H1 (cell line): ENCODE results near the gene ALOX5. TPM values are rescaled to one million over a fixed set of nuclear protein-coding genes. Genes with fewer than 3 reads are reported as not detected.

Source experiments
- CTCF ChIA-PET: fragments of 300-600 bp; sonication (Branson Sonifier 250); formaldehyde crosslinking; loops from one replicate; lab custom pipeline; 2021; ENCODE audit not compliant: partially characterized antibody; lab: Charles Lee
- POLR2A ChIA-PET: fragments of 300-600 bp; sonication (Branson Sonifier 250); formaldehyde crosslinking; loops from one replicate; lab custom pipeline; 2021; ENCODE audit warnings: inconsistent platforms; ENCODE audit not compliant: partially characterized antibody; lab: Charles Lee
- DNase-seq, 2 experiments: peaks; one replicate each; pipeline versions ENCODE4 v3.0.0 to v3.0.0-alpha.2; 2010 to 2022; ENCODE audit warnings: low spot score in 2 of 2, low read depth in 1 of 2, mixed read lengths in 1 of 2
- FAIRE-seq: peaks from 2 replicates; lab custom pipeline; 2011; peaks lifted over from hg19 to GRCh38; lab: Jason Lieb, UNC
- H2AFZ ChIP-seq: 2 replicates; pipeline ENCODE4 v1.8.1; 2012; ENCODE audit warnings: low read length, inconsistent platforms
- H2AK5ac ChIP-seq: 2 replicates; pipeline ENCODE4 v1.6.1; 2013; ENCODE audit warnings: low read depth, low read length
- H2BK120ac ChIP-seq: replicated peaks from 2 replicates; pipeline ENCODE3; 2013; ENCODE audit warnings: low read depth, low read length, inconsistent platforms
- H2BK12ac ChIP-seq: 2 replicates; pipeline ENCODE4 v1.6.1; 2013; ENCODE audit warnings: low read depth, low read length
- H2BK15ac ChIP-seq: 2 replicates; pipeline ENCODE4 v1.6.1; 2013; ENCODE audit warnings: low read length
- H2BK20ac ChIP-seq: 2 replicates; pipeline ENCODE4 v1.6.1; 2013; ENCODE audit warnings: low read length
- H2BK5ac ChIP-seq: 2 replicates; pipeline ENCODE4 v1.6.1; 2013; ENCODE audit warnings: low read depth, low read length
- H3K14ac ChIP-seq: 2 replicates; pipeline ENCODE4 v1.6.1; 2013; ENCODE audit warnings: inconsistent platforms; ENCODE audit not compliant: insufficient read length
- H3K18ac ChIP-seq: 2 replicates; pipeline ENCODE4 v1.6.1; 2013; ENCODE audit warnings: low read length; ENCODE audit errors: extremely low read depth
- H3K23ac ChIP-seq: 2 replicates; pipeline ENCODE4 v1.6.1; 2013; ENCODE audit warnings: inconsistent platforms; ENCODE audit not compliant: insufficient read length
- H3K23me2 ChIP-seq: 2 replicates; pipeline ENCODE4 v1.6.1; 2013; ENCODE audit warnings: low read depth, low read length
- H3K27ac ChIP-seq: 2 replicates; pipeline ENCODE4 v1.6.1; 2011; ENCODE audit warnings: low read depth, low read length, inconsistent platforms
- H3K27me3 ChIP-seq, 4 experiments: replicated peaks in 1 of 4; 1 replicate in 1 of 4; 2 replicates in 3 of 4; pipeline versions ENCODE4 v1.6.1 to v1.8.1; 2011 to 2013; ENCODE audit warnings: low read length in 3 of 4, mild to moderate bottlenecking in 3 of 4, inconsistent platforms in 2 of 4, mixed read lengths in 2 of 4, moderate library complexity in 1 of 4; ENCODE audit not compliant: control insufficient read depth in 3 of 4, insufficient read depth in 3 of 4; ENCODE audit errors: extremely low read depth in 1 of 4
- H3K36me3 ChIP-seq, 4 experiments: 2 replicates each; pipeline versions ENCODE4 v1.6.1 to v1.8.1; 2011 to 2013; ENCODE audit warnings: mild to moderate bottlenecking in 4 of 4, low read length in 3 of 4, moderate library complexity in 2 of 4, control low read depth in 1 of 4, inconsistent platforms in 1 of 4; ENCODE audit not compliant: insufficient read depth in 4 of 4, control insufficient read depth in 2 of 4
- H3K4ac ChIP-seq: replicated peaks from 2 replicates; pipeline ENCODE3; 2013; ENCODE audit warnings: low read length, low read depth, mixed read lengths, inconsistent platforms; ENCODE audit not compliant: insufficient read length
- H3K4me1 ChIP-seq, 4 experiments: replicated peaks in 1 of 4; 1 replicate in 1 of 4; 2 replicates in 3 of 4; pipeline versions ENCODE4 v1.6.1 to v1.8.1; 2011 to 2013; ENCODE audit warnings: low read length in 3 of 4, inconsistent platforms in 2 of 4, mixed read lengths in 1 of 4; ENCODE audit not compliant: insufficient read depth in 4 of 4, control insufficient read depth in 3 of 4
- H3K4me2 ChIP-seq, 2 experiments: 2 replicates each; pipeline versions ENCODE4 v1.6.1 to v1.8.1; 2011 to 2013; ENCODE audit warnings: low read depth in 2 of 2, low read length in 2 of 2, control low read depth in 1 of 2, inconsistent platforms in 1 of 2, mild to moderate bottlenecking in 1 of 2; ENCODE audit not compliant: insufficient read depth in 1 of 2
- H3K4me3 ChIP-seq, 4 experiments: fragments of 200-600, 300-600 bp in 1 of 4; sonication (generic), shearing (Covaris generic), sonication (Bioruptor Twin) in 1 of 4; 2 replicates each; pipeline versions ENCODE4 v1.5.1 to v1.8.1; 2011 to 2016; ENCODE audit warnings: low read length in 4 of 4, low read depth in 3 of 4, control low read depth in 2 of 4, inconsistent platforms in 2 of 4, mild to moderate bottlenecking in 2 of 4, mixed read lengths in 1 of 4, moderate library complexity in 1 of 4; ENCODE audit not compliant: insufficient read depth in 2 of 4; ENCODE audit errors: extremely low read depth in 1 of 4
- H3K56ac ChIP-seq: replicated peaks from 2 replicates; pipeline ENCODE3; 2013; ENCODE audit warnings: low read depth, mild to moderate bottlenecking, mixed read lengths, low read length, inconsistent platforms; ENCODE audit not compliant: insufficient read length
- H3K79me1 ChIP-seq: 2 replicates; pipeline ENCODE4 v1.6.1; 2013; ENCODE audit warnings: low read depth, low read length, control low read depth
- H3K79me2 ChIP-seq, 2 experiments: 2 replicates each; pipeline versions ENCODE4 v1.6.1 to v1.8.1; 2012 to 2013; ENCODE audit warnings: low read length in 2 of 2, mild to moderate bottlenecking in 2 of 2, inconsistent platforms in 1 of 2; ENCODE audit not compliant: insufficient read depth in 2 of 2, control insufficient read depth in 1 of 2
- H3K9ac ChIP-seq, 4 experiments: replicated peaks in 1 of 4; 1 replicate in 1 of 4; 2 replicates in 3 of 4; pipeline versions ENCODE4 v1.6.1 to v1.8.1; 2011 to 2013; ENCODE audit warnings: low read depth in 3 of 4, low read length in 3 of 4, control low read depth in 2 of 4, mild to moderate bottlenecking in 2 of 4, moderate library complexity in 2 of 4, inconsistent platforms in 1 of 4; ENCODE audit errors: extremely low read depth in 1 of 4
- H3K9me3 ChIP-seq, 2 experiments: 2 replicates each; pipeline versions ENCODE4 v1.6.1 to v1.8.1; 2012 to 2013; ENCODE audit warnings: mild to moderate bottlenecking in 2 of 2, moderate library complexity in 2 of 2, control low read depth in 1 of 2, inconsistent platforms in 1 of 2, low read depth in 1 of 2, low read length in 1 of 2, mixed read lengths in 1 of 2; ENCODE audit not compliant: insufficient read depth in 2 of 2
- H4K20me1 ChIP-seq, 2 experiments: replicated peaks in 1 of 2; 2 replicates each; pipeline versions ENCODE3 to v1.8.1; 2011 to 2013; ENCODE audit warnings: inconsistent platforms in 2 of 2, low read length in 2 of 2, mild to moderate bottlenecking in 1 of 2; ENCODE audit not compliant: insufficient read depth in 2 of 2, control insufficient read depth in 1 of 2
- H4K5ac ChIP-seq: 2 replicates; pipeline ENCODE4 v1.6.1; 2013; ENCODE audit warnings: low read length, low read depth, mixed read lengths, inconsistent platforms; ENCODE audit not compliant: insufficient read length
- H4K8ac ChIP-seq: 2 replicates; pipeline ENCODE4 v1.8.0; 2013; ENCODE audit warnings: mild to moderate bottlenecking, moderate library complexity, low read length, inconsistent platforms; ENCODE audit not compliant: insufficient read depth; ENCODE audit errors: extremely low read depth
- H4K91ac ChIP-seq: replicated peaks from 2 replicates; pipeline ENCODE3; 2013; ENCODE audit warnings: low read length, mixed read lengths, inconsistent platforms; ENCODE audit not compliant: insufficient read length
- CTBP2 ChIP-seq: IDR thresholded peaks from 2 replicates; pipeline ENCODE4 v1.7.0; 2011; ENCODE audit warnings: borderline replicate concordance, mild to moderate bottlenecking, moderate library complexity, mixed read lengths, low read length; ENCODE audit not compliant: insufficient read depth, insufficient read length
- SIRT6 ChIP-seq: IDR thresholded peaks from one replicate; pipeline ENCODE4 v1.7.1; 2012; ENCODE audit warnings: low read length, inconsistent platforms
- WGBS, 2 experiments: shearing (Covaris generic) in 1 of 2; methylation state at CpG; one replicate each; pipeline versions ENCODE4 v1.1.6 to v1.1.7; 2013 to 2015; ENCODE audit warnings: low lambda C conversion rate in 2 of 2, mixed read lengths in 2 of 2, inconsistent platforms in 1 of 2, low coverage in 1 of 2, missing lambda C conversion rate in 1 of 2; ENCODE audit not compliant: insufficient replicate concordance in 2 of 2, insufficient coverage in 1 of 2, insufficient read length in 1 of 2; ENCODE audit errors: extremely low coverage in 1 of 2, missing lambda C conversion rate in 1 of 2; 5-methylcytosine and 5-hydroxymethylcytosine counted together
- polyA plus RNA-seq, 7 experiments: library from polyadenylated mRNA; depleted of rRNA in 3 of 7; stranded (reverse) in 5 of 7; unstranded in 2 of 7; fragments of >200 nt in 5 of 7; fragments of 200-250 nt in 2 of 7; gene quantifications; 1 replicate in 5 of 7; 2 replicates in 1 of 7; 4 replicates in 1 of 7; pipeline versions ENCODE4 v1.2.1 to v1.2.3, GENCODE V29; 2011 to 2013; ENCODE audit warnings: missing spikeins in 2 of 7, mixed read lengths in 2 of 7
- total RNA-seq: library from RNA; stranded (reverse); fragmentation: NEBNext Ultra II Directional; extraction: Animal tissue kit (Norgen Biotek cat#: 25700); gene quantifications from 2 replicates; pipeline ENCODE4 v1.2.1, GENCODE V29; 2021
- TF ChIP-seq, protein P1 (sequence below): IDR thresholded peaks from 2 replicates; pipeline ENCODE4 v1.6.1; 2011; ENCODE audit warnings: low read length, improper control_type of control experiment

The ALOX5 gene
- total and polyA plus RNA-seq, 2 of the 8 experiments (the other 6 are each of a cell fraction or from before 2014, with no cell fraction given): 1.6 to 3.8 TPM

DNA sequence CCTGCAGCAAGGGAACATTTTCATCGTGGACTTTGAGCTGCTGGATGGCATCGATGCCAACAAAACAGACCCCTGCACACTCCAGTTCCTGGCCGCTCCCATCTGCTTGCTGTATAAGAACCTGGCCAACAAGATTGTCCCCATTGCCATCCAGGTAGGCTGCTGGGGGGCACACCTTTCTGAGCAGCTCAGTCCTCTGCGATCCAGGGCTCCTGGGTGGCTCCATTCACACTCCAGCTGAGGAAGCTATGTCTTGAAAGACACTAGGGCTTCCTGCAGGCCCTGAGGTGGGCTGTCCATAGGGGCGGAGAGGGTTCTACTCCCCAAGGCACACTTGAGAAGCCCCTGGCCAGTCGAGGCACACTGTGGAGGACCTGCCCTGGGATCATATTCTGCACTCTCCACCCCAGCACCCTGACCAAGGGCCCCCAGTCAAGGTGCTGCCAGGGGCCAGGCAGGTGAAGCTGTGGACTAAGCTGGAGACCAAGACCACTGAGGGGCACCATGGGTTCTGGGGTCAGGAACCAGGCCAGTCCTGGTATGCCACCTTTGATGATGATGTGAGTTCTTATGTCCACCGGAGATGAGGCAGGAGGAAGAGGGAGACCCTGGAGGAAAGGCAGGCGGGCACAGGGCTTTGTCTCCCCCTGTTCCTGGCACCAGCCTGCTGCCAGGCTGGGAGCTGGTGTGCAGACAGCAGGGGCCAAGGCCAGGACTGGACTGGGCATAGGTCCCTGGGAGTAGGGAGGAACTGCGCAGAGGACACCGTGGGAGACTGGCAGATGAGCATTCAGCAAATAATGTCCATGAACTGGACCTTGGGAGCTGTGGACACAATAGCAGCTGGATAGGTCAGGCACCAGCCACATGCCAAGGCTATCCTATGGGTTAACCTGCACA is 54.8 kb downstream of the ALOX5 start:
- no peaks in the 10 kb centered on the region for H3K79me1 ChIP-seq
- H3K27me3 ChIP-seq: no peaks in the 10 kb centered on the region
- DNase-seq (no peak), FAIRE-seq (no peak)
- POLR2A ChIA-PET: interaction anchor here (2.7 kb wide), 1 partner anchor 9 kb away, joined by 16 read pairs; no protein-coding TSS in a partner anchor
- H3K79me2 ChIP-seq: no peaks in the 10 kb centered on the region
- H2BK12ac ChIP-seq: no peak overlapping the region
- no peak overlapping the region for H2AFZ ChIP-seq
- H4K5ac ChIP-seq: no peak overlapping the region
- H2AK5ac ChIP-seq: no peak overlapping the region
- H4K20me1 ChIP-seq: no peaks in the 10 kb centered on the region
- no peak overlapping the region for H3K23ac ChIP-seq
- no peak overlapping the region for H4K91ac ChIP-seq
- peak overlapping the region; percentile 16; the same call in 1 of the 2 replicates for H4K8ac ChIP-seq
- no peaks in the 10 kb centered on the region for H3K9me3 ChIP-seq
- no peak overlapping the region for H3K27ac ChIP-seq
- H3K9ac ChIP-seq: no peak overlapping the region
- no peak overlapping the region for H3K56ac ChIP-seq
- H3K4me1 ChIP-seq: peaks cover 2 to 9% (median 7%) of the 10 kb centered on the region in 4 experiments
- no peak for TF ChIP-seq SIRT6
- TF ChIP-seq, protein P1, sequence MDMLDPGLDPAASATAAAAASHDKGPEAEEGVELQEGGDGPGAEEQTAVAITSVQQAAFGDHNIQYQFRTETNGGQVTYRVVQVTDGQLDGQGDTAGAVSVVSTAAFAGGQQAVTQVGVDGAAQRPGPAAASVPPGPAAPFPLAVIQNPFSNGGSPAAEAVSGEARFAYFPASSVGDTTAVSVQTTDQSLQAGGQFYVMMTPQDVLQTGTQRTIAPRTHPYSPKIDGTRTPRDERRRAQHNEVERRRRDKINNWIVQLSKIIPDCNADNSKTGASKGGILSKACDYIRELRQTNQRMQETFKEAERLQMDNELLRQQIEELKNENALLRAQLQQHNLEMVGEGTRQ: no peak
- no peak for TF ChIP-seq CTBP2
- TF ChIP-seq, all 59 proteins: peak for 0
- Histone ChIP-seq H2BK15ac (no peak overlapping the region), H3K4me3 (no peak overlapping the region), H3K23me2 (no peaks in the 10 kb centered on the region), H3K4me2 (no peak overlapping the region), H2BK20ac (no peak overlapping the region), H3K4ac (no peak overlapping the region), H2BK5ac (no peak overlapping the region), H3K18ac (no peak overlapping the region), H2BK120ac (no peak overlapping the region), H3K14ac (no peak overlapping the region), H3K36me3 (no peaks in the 10 kb centered on the region)
- CTCF ChIA-PET: interaction anchor here (0.9 to 1.0 kb wide), 2 partner anchors 25 to 179 kb away, joined by 3 to 4 read pairs; no protein-coding TSS in a partner anchor
- 88% methylated on average over 10 of the region's 10 CpGs; no CpG with 5 or more reads in 1 of the 2 experiments for WGBS, 2 experiments
